B cell (primary cell): ENCODE measurements around the gene FRRS1. TPM values are rescaled to one million over a fixed set of nuclear protein-coding genes. Genes with fewer than 3 reads are reported as not detected.

Experiments used
- ATAC-seq: fragments of 200-7000 bp; cut with Tn5 transposase; one replicate; pipeline ENCODE4 v1.10.0; 2021; ENCODE audit warnings: low read depth, mild to moderate bottlenecking, moderate number of reproducible peaks, moderate library complexity
- CTCF ChIA-PET: fragments of 350-600 bp; sonication (Branson Sonifier 250); formaldehyde crosslinking; loops from one replicate; lab custom pipeline; 2021; ENCODE audit warnings: antibody characterized with exemption, inconsistent platforms; lab: Charles Lee
- POLR2A ChIA-PET: fragments of 350-600 bp; sonication (Branson Sonifier 250); formaldehyde crosslinking; loops from one replicate; lab custom pipeline; 2021; ENCODE audit warnings: antibody characterized with exemption; lab: Charles Lee
- DNase-seq: peaks from one replicate; pipeline ENCODE4 v3.0.0; 2013
- H2AFZ ChIP-seq: 2 replicates; pipeline ENCODE4 v1.6.1; 2012; ENCODE audit warnings: mild to moderate bottlenecking, low read depth, low read length; ENCODE audit not compliant: insufficient read depth, poor library complexity, severe bottlenecking
- H3K27ac ChIP-seq, 2 donors: 1 replicate in 1 of 2; 2 replicates in 1 of 2; pipeline ENCODE4 v1.5.1; 2012 to 2013; ENCODE audit warnings: low read length in 2 of 2, mild to moderate bottlenecking in 2 of 2, moderate library complexity in 1 of 2
- H3K27me3 ChIP-seq, 4 experiments: fragments of 200-600 bp in 1 of 4; sonication (generic) in 1 of 4; replicated peaks in 1 of 4; 1 replicate in 2 of 4; 2 replicates in 2 of 4; pipeline versions ENCODE4 v1.6.1 to v1.7.0; 2013 to 2016; ENCODE audit warnings: low read length in 3 of 4, mild to moderate bottlenecking in 2 of 4, mixed read lengths in 1 of 4, moderate library complexity in 1 of 4; ENCODE audit not compliant: insufficient read depth in 4 of 4, control insufficient read depth in 3 of 4; ENCODE audit errors: control extremely low read depth in 1 of 4
- H3K36me3 ChIP-seq, 2 experiments: replicated peaks in 1 of 2; 1 replicate in 1 of 2; 2 replicates in 1 of 2; pipeline versions ENCODE4 v1.6.1 to v1.7.1; 2013; ENCODE audit warnings: low read length in 1 of 2; ENCODE audit not compliant: insufficient read depth in 2 of 2, control insufficient read depth in 1 of 2; ENCODE audit errors: control extremely low read depth in 1 of 2, extremely low read depth in 1 of 2
- H3K4me1 ChIP-seq, 2 donors: fragments of 200-600 bp in 1 of 2; sonication (generic) in 1 of 2; 1 replicate in 1 of 2; 2 replicates in 1 of 2; pipeline versions ENCODE4 v1.5.1 to v1.6.1; 2013 to 2017; ENCODE audit warnings: low read length in 2 of 2; ENCODE audit not compliant: control insufficient read depth in 2 of 2, insufficient read depth in 2 of 2
- H3K4me2 ChIP-seq: replicated peaks from 2 replicates; pipeline ENCODE3; 2012; ENCODE audit warnings: mild to moderate bottlenecking, low read depth, low read length; ENCODE audit not compliant: poor library complexity, severe bottlenecking
- H3K4me3 ChIP-seq, 5 experiments: fragments of 200-600 bp in 1 of 5; sonication (generic) in 1 of 5; 1 replicate in 3 of 5; 2 replicates in 2 of 5; pipeline versions ENCODE4 v1.5.1 to v1.7.0; 2011 to 2016; ENCODE audit warnings: low read length in 4 of 5, mild to moderate bottlenecking in 4 of 5, low read depth in 2 of 5, control low read depth in 1 of 5, moderate library complexity in 1 of 5; ENCODE audit not compliant: insufficient read depth in 1 of 5; ENCODE audit errors: control extremely low read depth in 1 of 5, extremely low read depth in 1 of 5
- H3K79me2 ChIP-seq: fragments of 200-600 bp; sonication (generic); one replicate; pipeline ENCODE4 v1.6.0; 2016; ENCODE audit warnings: low read length; ENCODE audit not compliant: control insufficient read depth, insufficient read depth
- H3K9ac ChIP-seq: fragments of 200-600 bp; sonication (generic); 2 replicates; pipeline ENCODE4 v1.6.1; 2017; ENCODE audit warnings: mild to moderate bottlenecking, low read length, moderate library complexity
- H3K9me3 ChIP-seq, 3 donors: one replicate each; pipeline versions ENCODE4 v1.6.1 to v1.7.1; 2013; ENCODE audit warnings: low read length in 2 of 3; ENCODE audit not compliant: control insufficient read depth in 2 of 3, insufficient read depth in 1 of 3; ENCODE audit errors: control extremely low read depth in 1 of 3
- H4K20me1 ChIP-seq: 2 replicates; pipeline ENCODE4 v1.6.0; 2012; ENCODE audit warnings: mild to moderate bottlenecking, low read length; ENCODE audit not compliant: insufficient read depth, control insufficient read depth, poor library complexity, severe bottlenecking
- H3K27ac Mint-ChIP-seq: one replicate; pipeline ENCODE4 v1.8.0; 2021; ENCODE audit warnings: mixed read lengths
- H3K27me3 Mint-ChIP-seq: one replicate; pipeline ENCODE4 v1.8.0; 2021; ENCODE audit warnings: mixed read lengths
- H3K4me1 Mint-ChIP-seq: one replicate; pipeline ENCODE4 v1.8.0; 2021; ENCODE audit warnings: mixed read lengths
- H3K4me3 Mint-ChIP-seq: one replicate; pipeline ENCODE4 v1.8.0; 2021; ENCODE audit warnings: mixed read lengths
- H3K9me3 Mint-ChIP-seq: one replicate; pipeline ENCODE4 v1.8.0; 2022; ENCODE audit warnings: mixed read lengths; ENCODE audit not compliant: insufficient read depth
- CTCF ChIP-seq: fragments of 200-600 bp; IDR thresholded peaks from one replicate; pipeline ENCODE4 v1.8.0; 2022; ENCODE audit warnings: antibody characterized with exemption, mild to moderate bottlenecking
- EZH2 ChIP-seq: IDR thresholded peaks from 2 replicates; pipeline ENCODE4 v1.6.1; 2012; ENCODE audit warnings: borderline replicate concordance, low read depth, mild to moderate bottlenecking, moderate library complexity, low read length; ENCODE audit not compliant: insufficient read depth, poor library complexity, severe bottlenecking
- WGBS: methylation state at CpG from one replicate; pipeline ENCODE4 v1.1.5; 2013; ENCODE audit warnings: missing lambda C conversion rate; ENCODE audit not compliant: insufficient coverage; 5-methylcytosine and 5-hydroxymethylcytosine counted together
- intact Hi-C: fragments of 100-400 bp; cut with micrococcal nuclease; formaldehyde crosslinking; loops from one replicate; pipeline ENCODE4 v1.10.0; 2022
- polyA plus RNA-seq: library from polyadenylated mRNA; depleted of rRNA; stranded (reverse); fragments of >200 nt; gene quantifications from 2 replicates; pipeline ENCODE4 v1.2.3, GENCODE V29; 2012
- total RNA-seq, 2 donors: library from RNA; stranded (reverse); fragments of 120-200 nt in 1 of 2; gene quantifications; 1 replicate in 1 of 2; 2 replicates in 1 of 2; pipeline versions ENCODE4 v1.2.3 to v1.2.4, GENCODE V29; 2013 to 2022

Gene FRRS1
- total and polyA plus RNA-seq, 2 donors (not counting 1 experiment from before 2014, with no cell fraction given) = 0.73 to 0.96 TPM

GRCh38 chr1:99670583-99670982 lies 95.9 kb downstream of the FRRS1 start:
- no peak overlapping the region for H3K4me3 ChIP-seq
- no peak overlapping the region for H2AFZ ChIP-seq
- Mint-ChIP-seq H3K27me3 (peaks cover 25% of the 10 kb centered on the region), H3K4me1 (no peaks in the 10 kb centered on the region), H3K9me3 (no peaks in the 10 kb centered on the region), H3K27ac (no peak overlapping the region), H3K4me3 (no peak overlapping the region)
- H3K36me3 ChIP-seq = no peaks in the 10 kb centered on the region
- H3K27ac ChIP-seq = no peak overlapping the region
- CTCF ChIA-PET = no interaction called here
- no peak overlapping the region for H3K4me2 ChIP-seq
- no peaks in the 10 kb centered on the region for H3K79me2 ChIP-seq
- H4K20me1 ChIP-seq = no peaks in the 10 kb centered on the region
- H3K27me3 ChIP-seq = peaks cover 0 to 7% (median 1%) of the 10 kb centered on the region in 4 experiments
- WGBS = no CpG with 5 or more reads among the region's 1 CpG
- POLR2A ChIA-PET = no interaction called here
- intact Hi-C loops = no loop called here
- ATAC-seq (no peak), DNase-seq (no peak)
- H3K4me1 ChIP-seq = no peaks in the 10 kb centered on the region
- TF ChIP-seq CTCF (no peak), EZH2 (no peak)
- H3K9ac ChIP-seq = no peak overlapping the region
- H3K9me3 ChIP-seq = no peaks in the 10 kb centered on the region

- H3K4me1 Mint-ChIP-seq = no peaks in the 10 kb centered on the region
- DNase-seq = no peak
- no peaks in the 10 kb centered on the region for H3K36me3 ChIP-seq
- H3K4me1 ChIP-seq = no peaks in the 10 kb centered on the region
- ChIA-PET POLR2A (no interaction called here), CTCF (no interaction called here)
- peaks cover 0 to 7% (median 1%) of the 10 kb centered on the region in 4 experiments for H3K27me3 ChIP-seq
- no peak overlapping the region for H3K4me2 ChIP-seq
- no peak overlapping the region for H3K4me3 ChIP-seq
- peaks cover 25% of the 10 kb centered on the region for H3K27me3 Mint-ChIP-seq
- no peak overlapping the region for H3K9ac ChIP-seq
- intact Hi-C loops = no loop called here
- H3K9me3 Mint-ChIP-seq = no peaks in the 10 kb centered on the region
- H3K27ac ChIP-seq = no peak overlapping the region
- no peak for ATAC-seq
- no peaks in the 10 kb centered on the region for H3K79me2 ChIP-seq
- no peak overlapping the region for H3K27ac Mint-ChIP-seq
- H3K9me3 ChIP-seq = no peaks in the 10 kb centered on the region
- no peak for TF ChIP-seq CTCF
- no peak for TF ChIP-seq EZH2
- H4K20me1 ChIP-seq = no peaks in the 10 kb centered on the region
- no peak overlapping the region for H2AFZ ChIP-seq
- no peak overlapping the region for H3K4me3 Mint-ChIP-seq
- no CpG with 5 or more reads among the region's 2 CpGs for WGBS
Observed at GRCh38 chr1:99669821-99670220, 96.6 kb downstream of the FRRS1 start.
